Measurements from ENCODE around the gene SAMD10.
"Not testable (repeated sequence)": the region's sequence is repeated elsewhere in the genome, so short reads cannot be mapped to it uniquely, and the experiment has no call there.

Gene SAMD10

DNA sequence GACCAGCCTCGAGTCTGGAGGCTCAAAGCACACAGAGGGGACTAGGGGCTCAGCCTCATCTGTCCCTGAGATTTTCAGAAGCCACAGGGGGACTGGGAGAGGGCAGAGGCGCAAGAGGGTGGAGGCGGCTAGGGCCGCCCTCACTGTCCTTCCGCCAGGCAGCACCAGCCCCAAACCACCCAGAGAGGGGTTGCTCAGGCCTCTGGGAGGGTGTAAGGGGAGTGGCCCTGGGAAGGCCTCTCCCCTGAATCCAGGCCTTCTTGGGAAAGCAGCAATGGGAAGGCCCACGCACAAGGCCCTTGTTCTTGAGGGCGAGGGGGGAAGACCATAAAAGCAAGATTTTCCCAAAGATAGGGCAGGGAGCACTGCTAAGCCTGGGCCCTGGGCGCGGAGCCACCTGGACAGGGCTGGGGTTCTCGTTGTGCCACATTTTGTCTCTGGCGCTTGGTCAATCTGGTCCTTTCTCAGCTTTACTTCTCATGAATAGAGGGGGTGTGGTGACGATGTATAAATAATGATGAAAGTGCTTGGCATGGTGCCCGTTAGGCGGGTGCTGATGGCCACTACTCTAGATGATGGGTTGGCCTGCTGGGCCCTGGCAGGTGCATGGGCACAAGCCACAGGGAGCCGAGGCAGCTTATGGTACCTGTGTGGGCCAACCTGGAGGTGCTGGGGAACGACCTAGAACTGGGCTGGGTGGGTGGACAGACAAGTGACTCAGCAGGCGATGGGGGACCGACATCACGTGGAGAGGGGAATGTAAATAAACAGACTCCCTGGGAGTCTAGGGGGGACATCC is 4.8 kb downstream of the SAMD10 start:
- H3K36me3 ChIP-seq (ENCODE audit: control insufficient read depth, insufficient read depth, low read length): no peaks in the 10 kb centered on the region
- 89% methylated on average over 19 of the region's 19 CpGs for WGBS, 2 experiments
- H3K27ac ChIP-seq (ENCODE audit: insufficient read depth, low read depth, low read length, poor library complexity, severe bottlenecking): no peak overlapping the region
- no peak overlapping the region for H3K4me3 ChIP-seq (ENCODE audit: insufficient read depth, low read depth, low read length)
- H3K9me3 ChIP-seq (ENCODE audit: control insufficient read depth, low read length): no peaks in the 10 kb centered on the region
- peaks cover 28% of the 10 kb centered on the region for H3K27me3 ChIP-seq (ENCODE audit: control insufficient read depth, insufficient read depth, low read length, poor library complexity, severe bottlenecking)
- no peaks in the 10 kb centered on the region for H3K4me1 ChIP-seq (ENCODE audit: control insufficient read depth, insufficient read depth, low read length)

GRCh38 chr20:63973636-63974401 is 5.6 kb downstream of the SAMD10 start:
- Histone ChIP-seq H3K9me3 (ENCODE audit: control insufficient read depth, low read length) (no peaks in the 10 kb centered on the region), H3K4me1 (ENCODE audit: control insufficient read depth, insufficient read depth, low read length) (peaks cover 2% of the 10 kb centered on the region), H3K36me3 (ENCODE audit: control insufficient read depth, insufficient read depth, low read length) (no peaks in the 10 kb centered on the region), H3K27me3 (ENCODE audit: control insufficient read depth, insufficient read depth, low read length, poor library complexity, severe bottlenecking) (peaks cover 25% of the 10 kb centered on the region), H3K4me3 (ENCODE audit: insufficient read depth, low read depth, low read length) (peak overlapping the region; percentile 30), H3K27ac (ENCODE audit: insufficient read depth, low read depth, low read length, poor library complexity, severe bottlenecking) (no peak overlapping the region)
- WGBS, 2 experiments: 14 to 15% methylated on average over 37 of the region's 37 CpGs

- Histone ChIP-seq H3K27me3 (ENCODE audit: control insufficient read depth, insufficient read depth, low read length, poor library complexity, severe bottlenecking) (peaks cover 18% of the 10 kb centered on the region), H3K9me3 (ENCODE audit: control insufficient read depth, low read length) (no peaks in the 10 kb centered on the region), H3K4me3 (ENCODE audit: insufficient read depth, low read depth, low read length) (no peak overlapping the region), H3K4me1 (ENCODE audit: control insufficient read depth, insufficient read depth, low read length) (peaks cover 6% of the 10 kb centered on the region), H3K36me3 (ENCODE audit: control insufficient read depth, insufficient read depth, low read length) (no peaks in the 10 kb centered on the region), H3K27ac (ENCODE audit: insufficient read depth, low read depth, low read length, poor library complexity, severe bottlenecking) (no peak overlapping the region)
- WGBS, 2 experiments: 85 to 92% methylated on average over 3 of the region's 3 CpGs
Measured at GRCh38 chr20:63973160-63973479, 6.3 kb downstream of the SAMD10 start.

GRCh38 chr20:63972312-63973159 is 6.9 kb downstream of the SAMD10 start:
- H3K36me3 ChIP-seq (ENCODE audit: control insufficient read depth, insufficient read depth, low read length): peaks cover 1% of the 10 kb centered on the region

DNA sequence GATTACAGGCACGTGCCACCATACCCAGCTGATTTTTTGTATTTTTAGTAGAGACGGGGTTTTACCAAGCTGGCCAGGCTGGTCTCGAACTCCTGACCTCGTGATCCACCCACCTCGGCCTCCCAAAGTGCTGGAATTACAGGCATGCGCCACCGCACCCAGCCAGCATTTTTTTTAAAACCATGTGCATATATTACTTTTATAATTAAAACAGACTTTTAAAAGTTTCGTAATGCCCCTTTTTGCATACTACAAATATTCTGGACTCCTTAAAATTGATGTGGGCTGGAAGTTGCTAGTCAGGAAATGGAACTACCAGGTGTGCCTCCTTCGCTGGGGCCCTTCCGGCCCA is 7.5 kb downstream of the SAMD10 start:
- H3K9me3 ChIP-seq (ENCODE audit: control insufficient read depth, low read length); H3K4me3 ChIP-seq (ENCODE audit: insufficient read depth, low read depth, low read length); H3K4me1 ChIP-seq (ENCODE audit: control insufficient read depth, insufficient read depth, low read length); H3K27ac ChIP-seq (ENCODE audit: insufficient read depth, low read depth, low read length, poor library complexity, severe bottlenecking); H3K36me3 ChIP-seq (ENCODE audit: control insufficient read depth, insufficient read depth, low read length): not testable (repeated sequence)
- peaks cover 16% of the 10 kb centered on the region for H3K27me3 ChIP-seq (ENCODE audit: control insufficient read depth, insufficient read depth, low read length, poor library complexity, severe bottlenecking)
- 95% methylated on average over 9 to 10 of the region's 10 CpGs for WGBS, 2 experiments

More at GRCh38 chr20:63972312-63973159, 6.9 kb downstream of the SAMD10 start:
- Histone ChIP-seq H3K4me3 (ENCODE audit: insufficient read depth, low read depth, low read length) (no peak overlapping the region), H3K27ac (ENCODE audit: insufficient read depth, low read depth, low read length, poor library complexity, severe bottlenecking) (no peak overlapping the region), H3K27me3 (ENCODE audit: control insufficient read depth, insufficient read depth, low read length, poor library complexity, severe bottlenecking) (peaks cover 16% of the 10 kb centered on the region), H3K9me3 (ENCODE audit: control insufficient read depth, low read length) (no peaks in the 10 kb centered on the region), H3K4me1 (ENCODE audit: control insufficient read depth, insufficient read depth, low read length) (peaks cover 6% of the 10 kb centered on the region)
- WGBS, 2 experiments: 86 to 87% methylated on average over 18 of the region's 18 CpGs

DNA sequence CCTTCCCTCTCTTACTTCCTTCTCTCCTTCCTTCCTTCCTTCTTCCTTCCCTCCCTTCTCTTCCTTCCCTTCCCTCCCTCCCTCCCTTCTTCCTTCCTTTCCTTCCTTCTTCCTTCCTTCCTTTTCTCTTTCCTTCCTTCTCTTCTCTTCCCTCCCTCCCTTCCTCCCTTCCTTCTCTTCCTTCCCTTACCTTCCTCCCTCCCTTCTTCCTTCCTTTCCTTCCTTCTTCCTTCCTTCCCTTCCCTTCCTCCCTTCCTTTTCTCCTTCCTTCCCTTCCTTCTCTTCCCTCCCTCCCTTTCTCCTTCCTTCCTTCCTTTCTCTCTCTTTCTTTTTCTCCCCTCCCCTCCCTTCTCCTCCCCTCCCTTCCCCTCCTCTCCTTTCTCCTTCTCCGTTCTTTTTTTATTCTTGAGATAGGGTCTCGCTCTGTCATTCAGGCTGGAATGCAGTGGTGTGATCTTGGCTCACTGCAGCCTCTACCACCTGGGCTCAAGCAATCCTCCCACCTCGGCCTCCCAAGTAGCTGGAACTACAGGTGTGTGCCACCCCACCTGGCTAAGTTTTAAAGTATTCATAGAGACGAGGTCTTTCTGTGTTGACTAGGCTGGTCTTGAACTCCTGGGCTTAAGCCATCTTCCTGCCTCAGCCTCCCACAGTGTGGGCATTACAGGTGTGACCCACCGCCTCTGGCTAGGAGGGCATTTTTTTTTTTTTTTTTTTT is 8.6 kb downstream of the SAMD10 start:
- H3K36me3 ChIP-seq (ENCODE audit: control insufficient read depth, insufficient read depth, low read length): peaks cover 16% of the 10 kb centered on the region
- H3K27me3 ChIP-seq (ENCODE audit: control insufficient read depth, insufficient read depth, low read length, poor library complexity, severe bottlenecking): peaks cover 16% of the 10 kb centered on the region
- H3K4me3 ChIP-seq (ENCODE audit: insufficient read depth, low read depth, low read length): peak overlapping the region; percentile 46
- no peaks in the 10 kb centered on the region for H3K9me3 ChIP-seq (ENCODE audit: control insufficient read depth, low read length)
- peaks cover 6% of the 10 kb centered on the region for H3K4me1 ChIP-seq (ENCODE audit: control insufficient read depth, insufficient read depth, low read length)
- WGBS, 2 experiments: 89 to 92% methylated on average over 5 of the region's 5 CpGs
- H3K27ac ChIP-seq (ENCODE audit: insufficient read depth, low read depth, low read length, poor library complexity, severe bottlenecking): no peak overlapping the region

- Histone ChIP-seq H3K9me3 (ENCODE audit: control insufficient read depth, low read length) (no peaks in the 10 kb centered on the region), H3K4me3 (ENCODE audit: insufficient read depth, low read depth, low read length) (peak within 1 kb of the TSS; percentile 61), H3K27me3 (ENCODE audit: control insufficient read depth, insufficient read depth, low read length, poor library complexity, severe bottlenecking) (peaks cover 16% of the 10 kb centered on the region), H3K27ac (ENCODE audit: insufficient read depth, low read depth, low read length, poor library complexity, severe bottlenecking) (no peak within 1 kb of the TSS), H3K36me3 (ENCODE audit: control insufficient read depth, insufficient read depth, low read length) (peaks cover 16% of the 10 kb centered on the region), H3K4me1 (ENCODE audit: control insufficient read depth, insufficient read depth, low read length) (peaks cover 6% of the 10 kb centered on the region)
- 3% methylated on average over 72 to 73 of the region's 73 CpGs for WGBS, 2 experiments
Measured at GRCh38 chr20:63969838-63970713, 9.4 kb downstream of the SAMD10 start, which contains the start of gene ZNF512B. TSS of gene ZNF512B (minus strand) at chr20:63969930. CDS start at chr20:63967950, 1,980 bp downstream.

DNA sequence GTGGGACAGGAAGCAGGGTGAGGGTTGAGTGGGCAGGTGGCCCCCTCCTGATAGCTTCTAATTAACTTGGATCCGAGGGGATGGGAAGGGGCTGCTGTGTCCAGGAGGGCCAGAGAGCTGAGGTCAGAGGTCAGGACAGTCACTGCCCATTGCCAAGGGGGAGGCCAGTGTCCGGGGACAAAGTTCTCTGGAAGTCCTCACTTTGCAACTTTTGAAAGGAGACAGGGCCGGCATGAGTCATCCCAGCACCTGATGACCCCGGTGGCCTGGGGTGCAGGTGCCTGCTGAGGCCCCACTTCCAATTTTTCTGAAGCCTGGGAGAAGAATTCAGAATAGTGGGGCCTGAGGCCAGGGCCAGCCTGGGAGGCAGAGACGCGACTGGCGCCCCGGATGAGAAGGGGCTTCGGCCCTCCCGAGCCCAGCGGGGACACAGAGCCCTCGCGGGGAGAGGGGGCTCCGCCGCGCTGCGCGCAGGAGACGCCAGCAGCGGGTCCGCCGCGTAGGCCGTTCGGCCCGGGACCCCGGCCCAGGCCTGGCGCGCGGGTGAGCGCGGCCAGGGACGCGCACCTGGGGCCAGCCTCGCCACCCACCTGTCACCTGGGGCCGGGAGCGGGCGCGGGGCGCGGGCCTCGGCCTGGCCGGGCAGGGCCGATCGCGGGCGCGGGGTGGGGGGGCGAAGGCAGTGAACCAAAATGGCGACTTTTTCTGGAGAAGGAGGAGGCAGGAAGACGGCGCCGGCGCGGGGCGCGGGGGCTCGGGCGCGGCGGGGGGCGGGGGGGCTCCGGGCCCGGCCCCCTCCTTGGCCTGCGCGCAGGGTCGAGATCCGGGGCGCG is 10.3 kb downstream of the SAMD10 start:
- H3K4me3 ChIP-seq (ENCODE audit: insufficient read depth, low read depth, low read length): peak overlapping the region; percentile 61
- no peak overlapping the region for H3K27ac ChIP-seq (ENCODE audit: insufficient read depth, low read depth, low read length, poor library complexity, severe bottlenecking)
- WGBS, 2 experiments: 2% methylated on average over 70 of the region's 70 CpGs
- peaks cover 21% of the 10 kb centered on the region for H3K36me3 ChIP-seq (ENCODE audit: control insufficient read depth, insufficient read depth, low read length)
- peaks cover 16% of the 10 kb centered on the region for H3K27me3 ChIP-seq (ENCODE audit: control insufficient read depth, insufficient read depth, low read length, poor library complexity, severe bottlenecking)
- H3K4me1 ChIP-seq (ENCODE audit: control insufficient read depth, insufficient read depth, low read length): peaks cover 6% of the 10 kb centered on the region
- no peaks in the 10 kb centered on the region for H3K9me3 ChIP-seq (ENCODE audit: control insufficient read depth, low read length)
